OCI-LY7 (cell line): ENCODE results near the gene B9D2. TPM values are rescaled to one million over a fixed set of nuclear protein-coding genes. Genes with fewer than 3 reads are reported as not detected.

ENCODE experiments used
- BruUV-seq: library from RNA; stranded (reverse); fragments of 400-500 nt; replicated peaks from 2 replicates; lab custom pipeline; 2021; lab: Mats Ljungman, UMichigan
- CTCF ChIA-PET: fragments of 300-600 bp; sonication (Branson Sonifier 250); formaldehyde crosslinking; loops from one replicate; lab custom pipeline; 2022; ENCODE audit warnings: antibody characterized with exemption; ENCODE audit not compliant: unreplicated experiment; lab: Charles Lee
- POLR2A ChIA-PET: fragments of 300-600 bp; sonication (Branson Sonifier 250); formaldehyde crosslinking; loops from one replicate; lab custom pipeline; 2022; ENCODE audit warnings: antibody characterized with exemption; lab: Charles Lee
- DNase-seq: peaks from one replicate; pipeline ENCODE4 v3.0.0-alpha.2; 2015; ENCODE audit warnings: low spot score
- H2AFZ ChIP-seq: fragments of 200-600 bp; sonication (generic), shearing (Covaris generic); 2 replicates; pipeline ENCODE4 v1.6.1; 2014; ENCODE audit warnings: mild to moderate bottlenecking, antibody characterized with exemption, low read length, moderate library complexity
- H3K27ac ChIP-seq: fragments of 200-600 bp; sonication (generic); 2 replicates; pipeline ENCODE4 v1.5.1; 2014; ENCODE audit warnings: mixed run types, low read depth, mild to moderate bottlenecking, moderate library complexity, low read length, inconsistent platforms; ENCODE audit not compliant: poor library complexity, severe bottlenecking
- H3K36me3 ChIP-seq: fragments of 200-600 bp; sonication (generic); 2 replicates; pipeline ENCODE4 v1.6.1; 2014; ENCODE audit warnings: mild to moderate bottlenecking, antibody characterized with exemption, low read length, moderate library complexity, mixed read lengths; ENCODE audit not compliant: insufficient read depth
- H3K4me1 ChIP-seq: fragments of 200-600 bp; sonication (generic); 2 replicates; pipeline ENCODE4 v1.5.1; 2014; ENCODE audit warnings: mild to moderate bottlenecking, low read length; ENCODE audit not compliant: insufficient read depth, poor library complexity, severe bottlenecking
- H3K4me2 ChIP-seq: fragments of 200-600 bp; sonication (generic); 2 replicates; pipeline ENCODE4 v1.6.1; 2014; ENCODE audit warnings: mild to moderate bottlenecking, low read length
- H3K4me3 ChIP-seq: fragments of 200-600 bp; sonication (generic); 2 replicates; pipeline ENCODE4 v1.5.1; 2014; ENCODE audit warnings: mild to moderate bottlenecking, low read depth, low read length; ENCODE audit not compliant: poor library complexity, severe bottlenecking
- H3K79me2 ChIP-seq: fragments of 200-600 bp; sonication (generic); 2 replicates; pipeline ENCODE4 v1.6.1; 2016; ENCODE audit warnings: low read depth, mild to moderate bottlenecking, low read length, moderate library complexity, mixed read lengths; ENCODE audit not compliant: insufficient read depth
- H3K9me2 ChIP-seq: fragments of 200-600 bp; sonication (generic); 2 replicates; pipeline ENCODE4 v1.6.1; 2016; ENCODE audit warnings: mild to moderate bottlenecking, low read length, mixed read lengths; ENCODE audit not compliant: insufficient read depth
- H3K9me3 ChIP-seq: fragments of 200-600 bp; sonication (generic); 2 replicates; pipeline ENCODE4 v1.6.1; 2014; ENCODE audit warnings: mild to moderate bottlenecking, mixed run types, low read length, mixed read lengths
- H4K20me1 ChIP-seq: fragments of 200-600 bp; sonication (generic); 2 replicates; pipeline ENCODE4 v1.6.1; 2014; ENCODE audit warnings: mild to moderate bottlenecking, antibody characterized with exemption, low read length, moderate library complexity, mixed read lengths; ENCODE audit not compliant: insufficient read depth
- CTCF ChIP-seq: fragments of 200-600 bp; sonication (generic); conservative IDR thresholded peaks from 2 replicates; pipeline ENCODE4 v1.5.1; 2014; ENCODE audit warnings: mild to moderate bottlenecking, antibody characterized with exemption, low read length, moderate library complexity, mixed read lengths
- EZH2phosphoT487 ChIP-seq: fragments of 200-600 bp; sonication (generic); IDR thresholded peaks from 2 replicates; pipeline ENCODE4 v1.6.1; 2018; ENCODE audit warnings: low read depth, borderline replicate concordance, mild to moderate bottlenecking, mixed run types, antibody characterized with exemption, low read length, moderate library complexity, mixed read lengths
- intact Hi-C: fragments of 100-400 bp; cut with micrococcal nuclease; formaldehyde crosslinking; loops from one replicate; pipeline ENCODE4 v1.10.0; 2022; ENCODE audit not compliant: unreplicated experiment
- total RNA-seq, 2 experiments: library from RNA; depleted of rRNA in 1 of 2; stranded (reverse); fragments of >200 nt in 1 of 2; shearing (Covaris generic) in 1 of 2; gene quantifications; 2 replicates each; pipeline ENCODE4 v1.2.3, GENCODE V29; 2014 to 2022

The B9D2 gene
- total RNA-seq, 2 experiments from 2014 or later, result 3.9 to 5.2 TPM

- peaks cover 15% of the 10 kb centered on the region for H3K4me1 ChIP-seq
- peaks cover 4% of the 10 kb centered on the region for H4K20me1 ChIP-seq
- intact Hi-C loops, result no loop called here
- TF ChIP-seq CTCF (no peak), EZH2phosphoT487 (no peak)
- BruUV-seq, result no TSS peak
- ChIA-PET POLR2A (interaction anchor here (1.5 kb wide), 1 partner anchor 10 kb away, joined by 8 read pairs; the partner anchor contains the start of gene B9D2), CTCF (interaction anchor here (0.6 kb wide), 1 partner anchor 119 kb away, joined by 4 read pairs; no protein-coding TSS in a partner anchor)
- peak overlapping the region; percentile 78 for H3K4me2 ChIP-seq
- peaks cover 41% of the 10 kb centered on the region; the same call in 1 of the 2 replicates for H3K79me2 ChIP-seq
- no peak overlapping the region for H3K27ac ChIP-seq
- no peaks in the 10 kb centered on the region for H3K9me3 ChIP-seq
- H2AFZ ChIP-seq, result no peak overlapping the region
- DNase-seq, result no peak
- no peaks in the 10 kb centered on the region for H3K9me2 ChIP-seq
- peak overlapping the region; percentile 77 for H3K4me3 ChIP-seq
- peaks cover 15% of the 10 kb centered on the region for H3K36me3 ChIP-seq
Measured at GRCh38 chr19:41354343-41354953, 9.5 kb downstream of the B9D2 start.

GRCh38 chr19:41353466-41354342, 10.2 kb downstream of the B9D2 start, which contains the start of gene TGFB1:
TGFB1 (minus strand) TSS chr19:41353922; CDS start chr19:41353044, 878 bp downstream.
- Histone ChIP-seq H3K36me3 (peaks cover 22% of the 10 kb centered on the region), H2AFZ (peak within 1 kb of the TSS; percentile 22; the same call in 1 of the 2 replicates), H3K9me3 (no peaks in the 10 kb centered on the region), H3K4me3 (peak within 1 kb of the TSS; percentile 77), H3K4me2 (peak within 1 kb of the TSS; percentile 78), H3K9me2 (no peaks in the 10 kb centered on the region), H3K4me1 (peaks cover 21% of the 10 kb centered on the region), H3K27ac (peak within 1 kb of the TSS; percentile 54), H3K79me2 (peaks cover 42% of the 10 kb centered on the region; the same call in 1 of the 2 replicates), H4K20me1 (peaks cover 4% of the 10 kb centered on the region)
- TF ChIP-seq CTCF (peak; percentile 85), EZH2phosphoT487 (no peak)
- peak; percentile 93 for DNase-seq
- POLR2A ChIA-PET, result interaction anchor here (1.3 to 1.7 kb wide), 2 partner anchors 9 to 27 kb away, joined by 4 to 5 read pairs; no protein-coding TSS in a partner anchor
- intact Hi-C loops, result loop anchor here (2.0 kb wide), 2 partner anchors 43 to 91 kb away; partner anchors contain the start of gene CCDC97
- CTCF ChIA-PET, result interaction anchor here (1.2 kb wide), 1 partner anchor 10 kb away, joined by 4 read pairs; no protein-coding TSS in a partner anchor
- BruUV-seq, result TSS peak; percentile 98
